Stimulated activated CD8-positive, alpha-beta memory T cell treated with anti-CD3 and anti-CD28 coated beads, Interleukin-4, amount 100 ng/mL, for 1 hour (primary cell): ENCODE measurements around the gene ACTG1.

Source experiments
- DNase-seq, 2 donors: peaks; one replicate each; pipeline ENCODE4 v3.0.0-alpha.2; 2020; ENCODE audit warnings: low read depth in 2 of 2, low spot score in 1 of 2

The ACTG1 gene

DNA sequence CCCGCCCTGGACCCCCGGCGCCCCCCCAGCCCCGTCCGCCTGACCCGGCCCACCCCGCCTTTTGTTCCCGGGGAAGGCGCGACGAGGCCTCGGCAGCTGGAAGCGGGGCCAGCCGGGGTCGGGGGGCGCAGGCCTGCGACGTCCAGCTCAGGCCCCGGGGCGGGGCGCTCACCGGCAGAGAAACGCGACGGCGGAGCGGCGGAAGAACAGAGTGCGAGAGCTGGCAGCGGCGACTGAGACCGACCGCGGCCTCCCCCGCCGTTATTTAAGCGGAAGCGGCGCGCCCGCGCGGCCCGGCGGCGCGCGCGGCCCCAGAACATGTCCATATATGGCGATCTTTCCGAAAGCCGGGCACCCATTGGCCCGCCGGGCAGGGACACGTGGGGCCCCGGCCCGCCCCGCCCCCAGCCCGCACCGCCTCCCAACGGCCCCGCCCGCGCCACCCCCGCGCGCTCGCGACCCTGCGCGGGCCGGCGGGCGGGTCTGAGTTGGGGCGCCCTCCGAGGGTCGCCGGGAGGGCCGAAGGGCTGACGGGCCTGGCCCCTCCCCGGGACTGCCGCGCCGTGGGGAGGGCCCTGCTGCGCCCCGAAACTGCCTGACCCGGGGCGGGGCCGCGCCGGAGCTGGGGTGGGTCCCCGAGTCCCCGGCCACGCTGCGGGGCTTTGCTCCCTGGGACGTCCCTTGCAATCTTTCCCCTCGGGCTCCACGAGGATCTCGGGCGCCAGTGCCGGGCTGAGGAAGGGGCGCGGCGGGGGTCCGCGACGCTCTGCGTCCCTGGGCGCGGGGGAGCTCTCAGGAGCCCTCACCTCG is at the start of gene ACTG1:
TSS of gene ACTG1 (minus strand) at position 238 of the 810 bp plus-strand sequence. CDS start 445 bp downstream, outside the sequence.
- DNase-seq: peak; percentile 81 to 88

DNA sequence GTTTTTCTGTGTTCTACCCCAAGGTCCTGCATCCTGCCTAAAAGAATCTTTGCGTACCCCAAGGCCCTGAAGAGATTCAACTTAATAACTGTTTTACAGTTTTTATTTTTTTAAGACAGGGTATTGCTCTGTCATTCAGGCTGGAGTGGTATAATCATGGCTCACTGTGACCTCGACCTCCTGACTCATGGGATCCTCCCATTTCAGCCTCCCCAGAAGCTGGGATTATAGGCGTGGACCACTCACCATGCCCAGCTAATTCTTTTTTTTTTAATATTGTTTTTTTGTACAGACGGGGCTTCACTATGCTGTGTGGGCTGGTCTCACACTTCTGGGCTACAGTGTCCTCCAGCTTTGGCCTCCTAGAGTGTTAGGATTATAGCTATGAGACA is 48.9 kb upstream of the ACTG1 start:
- DNase-seq: no peak

DNA sequence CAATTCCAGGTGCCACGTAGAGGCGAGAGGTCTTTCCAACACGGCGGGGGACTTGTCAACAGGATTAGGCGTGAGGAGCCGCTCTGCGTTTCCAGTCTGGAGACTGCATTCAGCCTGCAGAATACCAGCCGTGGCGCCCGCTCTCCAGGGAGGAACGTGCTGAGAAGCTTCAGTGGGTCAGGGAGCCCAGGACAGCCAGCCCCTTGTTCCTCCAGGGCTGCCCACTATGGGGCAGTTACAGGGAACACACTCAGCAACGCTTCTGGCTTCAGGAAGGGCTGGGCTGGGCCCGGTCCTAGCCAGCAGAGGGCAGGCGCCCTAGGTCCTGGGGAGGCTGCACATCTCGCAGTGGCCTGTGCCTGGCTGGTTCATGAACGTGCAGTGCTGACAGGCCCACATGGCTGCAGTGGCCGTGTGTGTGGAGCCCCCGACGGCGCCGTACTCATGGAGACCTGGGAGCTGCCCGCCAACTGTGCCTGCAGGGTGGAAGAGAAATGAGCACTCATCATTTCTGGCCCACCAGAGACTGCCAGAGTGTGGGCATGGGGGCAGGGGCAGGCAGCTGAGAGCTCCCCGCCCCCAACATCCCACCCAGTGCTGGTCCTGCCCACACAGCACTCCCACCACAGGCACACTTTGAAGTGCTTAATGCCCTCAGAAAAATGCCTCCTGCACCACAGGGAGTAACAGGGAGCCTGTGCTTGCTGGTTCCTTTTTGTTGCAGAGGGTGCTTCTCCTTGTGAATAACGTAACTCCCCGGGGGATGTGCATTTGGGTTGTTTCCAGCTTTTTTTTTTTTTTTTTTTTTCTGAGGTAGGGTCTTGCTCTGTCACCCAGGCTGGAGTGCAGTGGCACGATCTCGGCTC is 46.6 kb upstream of the ACTG1 start:
- DNase-seq: no peak

DNA sequence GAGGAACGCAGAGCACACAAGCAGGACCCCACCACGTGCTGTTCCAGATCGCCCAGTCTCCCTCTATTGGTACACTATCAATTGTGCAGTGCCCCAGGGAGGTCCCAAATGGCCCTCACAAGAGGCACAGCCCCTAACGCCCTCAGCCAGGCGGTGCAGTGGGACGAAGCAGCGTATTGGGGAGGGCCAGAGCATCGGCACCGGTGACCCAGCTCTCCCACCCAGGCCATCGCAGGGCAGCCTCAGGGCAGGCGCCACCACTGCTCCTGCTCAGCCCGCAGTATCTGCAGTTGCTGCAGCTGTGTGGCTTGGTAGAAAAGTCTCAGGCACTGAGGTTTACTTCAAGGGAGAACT is 45.5 kb upstream of the ACTG1 start:
- DNase-seq: no peak

DNA sequence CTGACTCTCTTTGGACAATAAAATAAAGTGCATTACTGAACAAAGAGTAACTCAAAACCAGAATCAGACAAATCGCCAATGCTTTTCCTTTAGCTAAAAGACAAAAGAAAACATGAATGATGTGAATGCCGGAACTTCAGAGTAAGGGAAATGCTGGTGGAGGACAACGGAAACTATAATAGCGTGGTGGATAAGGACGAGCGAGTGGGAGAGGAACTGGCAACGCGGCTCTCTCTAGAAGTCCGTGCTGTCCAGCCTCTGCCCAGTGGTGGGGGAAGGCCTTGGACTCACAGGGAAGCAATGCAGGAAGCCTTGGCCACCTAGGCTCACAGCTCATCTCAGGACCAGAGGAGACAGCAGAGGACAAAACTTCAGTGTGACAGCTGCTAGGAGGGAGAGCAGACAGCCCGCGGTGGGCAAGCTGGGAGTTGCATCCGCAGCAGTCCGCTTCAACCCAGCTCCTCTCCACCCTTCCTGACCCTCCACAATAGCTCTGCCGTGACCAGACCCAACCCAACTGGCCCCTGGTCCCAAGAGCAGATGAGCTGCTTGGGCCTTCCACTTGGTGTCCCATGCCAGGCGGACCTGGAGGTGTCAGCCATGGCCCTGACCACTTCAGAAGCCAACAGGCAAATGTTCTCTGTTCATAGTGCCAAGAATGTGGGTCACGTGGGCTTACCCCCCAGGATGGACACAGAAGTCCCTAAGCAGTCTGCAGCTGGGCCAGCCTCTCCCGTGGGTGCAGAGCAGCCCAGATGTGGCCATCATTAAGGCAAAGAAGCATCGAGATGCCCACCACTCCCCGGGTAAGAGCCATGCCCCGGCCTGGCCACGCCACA is 44.9 kb upstream of the ACTG1 start:
- no peak for DNase-seq

DNA sequence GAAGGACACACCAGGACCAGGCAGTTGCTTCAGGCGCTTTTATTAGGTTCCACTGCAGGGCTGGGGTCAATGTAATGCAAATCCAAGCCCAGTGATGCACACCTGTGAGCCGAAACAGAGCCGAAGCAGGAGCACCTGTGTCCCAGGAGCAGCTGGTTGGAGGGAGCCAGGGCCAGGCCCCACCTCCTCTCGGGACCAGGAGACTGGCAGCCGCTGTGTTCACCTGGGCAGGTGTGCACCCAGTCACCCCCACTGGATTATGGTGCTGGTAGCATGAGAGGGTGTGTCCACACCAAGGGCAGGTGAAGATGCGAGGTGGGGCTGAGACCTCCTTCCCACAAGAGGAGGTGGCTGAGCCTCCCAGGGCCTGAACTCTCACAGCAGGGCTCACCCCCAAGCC is 44.3 kb upstream of the ACTG1 start:
- no peak for DNase-seq

DNA sequence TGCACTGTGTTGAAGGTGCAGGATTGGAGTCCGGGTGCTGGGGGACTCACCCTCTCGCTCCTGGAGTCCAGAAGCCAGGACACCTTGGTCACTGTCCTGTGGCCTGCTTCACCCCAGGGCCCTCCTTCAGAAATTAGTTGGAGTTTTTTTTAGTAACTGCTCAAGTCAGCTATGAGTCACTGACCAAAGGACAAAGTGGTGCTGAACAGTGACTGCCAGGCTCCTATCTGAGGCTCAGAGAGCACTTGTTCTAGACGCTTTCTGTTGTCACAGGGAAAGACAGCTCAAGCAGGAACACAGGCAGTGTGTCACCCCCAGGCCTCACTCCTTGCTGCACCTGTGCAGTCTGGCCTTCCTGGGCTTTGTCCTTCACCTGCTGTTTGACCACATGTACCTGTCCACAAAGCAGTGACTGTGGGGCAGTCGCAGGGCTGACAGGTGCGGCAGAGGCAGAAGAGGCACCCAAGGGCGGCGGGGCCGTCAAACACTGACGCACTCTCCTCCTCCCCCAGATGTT is 43.6 kb upstream of the ACTG1 start:
- no peak for DNase-seq

DNA sequence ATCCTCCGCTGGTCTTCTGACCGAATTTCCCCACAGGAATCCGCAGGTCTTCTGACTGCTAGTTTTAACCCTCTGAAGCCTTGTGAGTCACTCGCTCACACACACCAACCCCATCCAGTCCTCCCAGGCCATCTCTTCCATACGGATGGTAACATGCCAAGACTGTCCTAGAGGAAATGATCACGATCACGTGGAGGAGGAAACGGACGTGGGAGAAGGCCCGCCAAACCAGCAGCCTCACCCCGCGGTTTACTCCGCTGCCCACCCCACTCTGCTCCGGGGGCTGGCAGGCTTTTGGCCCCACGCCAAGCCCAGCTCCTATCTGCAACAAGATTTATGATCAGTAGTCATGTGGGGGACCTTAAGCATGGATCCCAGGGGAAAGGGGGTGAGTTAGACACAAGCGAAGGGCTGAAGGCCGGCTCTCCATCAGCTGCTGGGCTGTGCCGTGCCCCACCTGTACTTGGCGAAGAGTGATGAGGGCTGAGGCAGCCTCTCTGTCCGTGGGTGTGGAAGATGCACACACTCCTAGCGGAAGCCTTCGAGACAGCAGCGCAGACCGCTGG is 41.1 kb upstream of the ACTG1 start:
- no peak for DNase-seq

DNA sequence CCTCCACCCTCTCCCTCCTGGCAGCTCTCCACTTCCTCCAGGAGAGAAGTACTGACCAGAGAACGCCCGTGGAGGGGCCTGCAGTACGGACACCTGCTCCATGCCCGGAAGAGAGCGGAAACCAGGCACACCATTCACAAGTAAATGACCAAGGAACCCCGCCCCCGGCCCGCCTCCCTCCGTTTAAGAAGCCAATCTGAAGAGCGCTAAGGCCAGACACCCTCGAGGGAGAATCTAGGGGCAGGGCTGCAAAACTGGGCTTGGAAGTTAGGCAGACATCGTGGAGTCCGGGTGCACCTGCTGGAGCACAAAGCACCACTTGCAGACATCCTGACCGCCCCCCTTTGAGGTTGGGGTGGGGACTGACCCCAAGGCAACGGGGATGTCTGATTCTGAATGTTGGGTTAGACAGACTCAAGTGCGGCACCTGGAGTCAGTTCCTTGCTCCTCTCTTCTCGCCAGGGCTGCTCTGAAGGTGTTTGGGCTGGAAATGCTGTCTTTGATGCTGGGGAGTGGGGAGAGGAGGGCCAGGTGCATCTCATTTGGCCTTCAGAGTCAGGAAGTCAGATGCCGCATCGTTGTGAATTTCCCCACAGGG is 40.5 kb upstream of the ACTG1 start:
- DNase-seq: peak; percentile 44 to 45

DNA sequence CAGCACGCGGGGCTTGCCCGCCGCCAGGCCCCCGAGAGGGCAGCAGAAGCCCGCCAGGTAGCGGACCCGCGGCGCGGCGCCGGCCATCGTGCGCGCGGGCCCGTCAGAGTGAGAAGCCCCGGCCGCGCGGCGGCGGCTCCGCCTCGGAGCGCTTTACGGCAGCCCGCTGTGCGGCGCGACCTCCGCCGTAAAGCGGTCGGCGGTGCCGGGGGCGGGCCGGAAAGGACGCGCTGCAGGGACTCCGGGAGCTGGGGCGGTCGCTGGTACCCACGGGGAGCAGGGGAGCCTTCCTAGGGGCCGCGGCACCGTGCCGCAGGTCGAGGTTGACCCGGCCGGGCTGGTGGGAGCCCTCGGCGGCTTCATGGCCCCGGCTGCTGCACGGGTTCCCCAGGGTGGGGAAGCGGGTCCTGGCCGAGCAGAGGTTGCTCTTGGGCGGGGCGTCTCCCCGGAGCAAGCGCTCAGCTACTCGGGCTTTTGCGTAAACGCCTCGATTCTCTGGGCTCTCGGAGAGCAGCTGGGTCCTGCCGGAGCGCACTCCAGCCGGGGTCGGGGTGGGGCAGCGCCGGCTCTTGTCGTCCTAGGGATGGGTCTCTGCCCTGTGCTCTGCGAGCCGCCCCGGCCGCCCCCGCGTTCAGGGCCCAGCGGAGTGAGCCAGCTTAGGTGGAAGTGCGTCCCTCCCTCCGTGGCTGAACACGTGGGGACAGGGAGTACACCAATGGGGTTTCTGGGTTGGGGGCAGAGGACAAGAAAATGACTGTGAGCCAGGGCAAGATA is 39.8 kb upstream of the ACTG1 start, which contains the start of gene FAAP100:
TSS of gene FAAP100 (minus strand) at position 110 of the 774 bp plus-strand sequence. CDS start at position 87, 23 bp downstream.
- DNase-seq: peak; percentile 57 to 64

DNA sequence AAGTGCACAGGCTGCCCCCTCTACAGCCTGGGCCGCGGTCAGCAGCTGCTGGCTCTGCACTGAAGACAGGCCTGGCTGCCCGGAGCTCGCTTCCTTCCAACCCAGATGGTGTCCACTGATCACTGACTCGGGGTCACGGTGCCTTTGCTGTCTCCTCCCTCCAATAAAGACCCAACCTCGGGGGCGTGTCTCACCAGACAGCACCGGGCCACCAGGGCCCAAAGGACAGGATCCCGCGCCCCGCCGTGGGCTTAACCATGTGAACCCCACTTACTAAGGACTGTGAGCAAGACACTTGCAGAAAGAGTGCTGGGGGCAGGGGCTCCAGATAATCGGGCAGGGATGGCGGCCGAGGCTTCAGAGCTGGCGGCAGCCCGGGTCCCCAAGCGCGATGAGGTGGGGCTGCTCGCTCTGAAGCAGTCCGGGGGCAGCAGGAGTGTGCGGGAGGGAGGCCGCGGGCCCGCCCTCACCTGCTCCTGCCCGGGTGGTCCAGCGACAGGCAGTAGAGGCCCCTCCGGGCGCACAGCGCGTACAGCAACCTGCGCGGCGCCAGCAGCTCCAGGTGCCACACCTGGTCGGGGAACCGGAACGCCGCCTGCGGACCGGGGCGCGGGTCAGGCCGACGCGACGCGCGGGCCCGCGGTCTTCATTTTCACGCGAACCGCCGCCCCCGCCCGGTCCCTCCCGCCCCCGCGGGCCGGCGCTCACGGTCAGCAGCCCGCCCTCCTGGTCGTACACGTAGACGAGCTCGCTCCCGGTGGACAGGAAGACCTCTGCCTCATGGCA is 39.1 kb upstream of the ACTG1 start:
- DNase-seq: no peak

DNA sequence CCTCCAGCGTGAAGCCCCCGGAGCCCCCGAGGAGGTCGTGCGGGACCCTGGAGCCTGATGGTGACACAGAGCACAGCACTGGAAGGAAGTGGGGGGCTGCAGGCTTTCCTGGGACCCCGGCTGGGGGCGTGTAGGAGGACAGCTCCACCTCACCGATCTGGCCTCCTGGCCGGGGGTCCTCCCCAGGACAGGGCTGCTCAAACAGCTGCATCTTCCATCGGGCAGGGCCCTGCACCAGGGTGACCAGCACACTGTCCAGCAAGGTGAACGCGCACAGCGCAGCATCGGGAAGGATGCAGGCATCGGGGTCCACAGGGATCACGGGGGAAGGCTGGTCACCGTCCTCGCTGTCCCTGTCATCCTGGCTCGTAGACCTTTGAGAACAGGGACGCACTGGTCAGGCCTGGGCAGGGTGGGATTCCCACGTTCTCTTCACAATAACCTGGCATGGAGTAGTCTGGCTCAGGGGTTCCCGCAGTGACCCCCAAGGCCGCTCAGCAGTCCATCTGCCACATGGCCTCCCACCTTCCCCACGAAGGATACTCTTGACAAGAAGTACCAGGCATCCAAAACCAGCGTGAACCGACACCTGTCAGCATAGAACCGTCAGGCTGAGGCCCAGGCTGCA is 38.3 kb upstream of the ACTG1 start:
- DNase-seq: no peak

DNA sequence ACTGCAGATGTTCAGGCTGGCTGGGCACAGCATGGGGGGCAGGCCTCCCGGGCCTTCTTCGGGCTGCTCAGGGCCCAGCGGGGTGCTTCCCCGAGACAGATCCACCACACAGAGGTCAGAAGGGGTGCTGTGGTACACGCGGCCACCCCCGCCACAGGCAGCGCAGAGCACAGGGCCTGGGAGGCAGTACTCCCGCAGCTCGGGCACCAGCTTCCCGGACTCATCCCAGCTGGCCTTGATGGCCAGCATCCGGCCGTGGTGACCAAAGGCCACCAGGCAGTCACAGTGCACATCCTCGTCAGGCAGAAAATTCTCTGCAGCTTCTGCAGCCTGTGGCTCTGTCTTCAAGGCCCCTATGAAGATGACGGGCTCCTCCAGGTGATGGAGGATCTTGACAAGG is 37.7 kb upstream of the ACTG1 start:
- no peak for DNase-seq

DNA sequence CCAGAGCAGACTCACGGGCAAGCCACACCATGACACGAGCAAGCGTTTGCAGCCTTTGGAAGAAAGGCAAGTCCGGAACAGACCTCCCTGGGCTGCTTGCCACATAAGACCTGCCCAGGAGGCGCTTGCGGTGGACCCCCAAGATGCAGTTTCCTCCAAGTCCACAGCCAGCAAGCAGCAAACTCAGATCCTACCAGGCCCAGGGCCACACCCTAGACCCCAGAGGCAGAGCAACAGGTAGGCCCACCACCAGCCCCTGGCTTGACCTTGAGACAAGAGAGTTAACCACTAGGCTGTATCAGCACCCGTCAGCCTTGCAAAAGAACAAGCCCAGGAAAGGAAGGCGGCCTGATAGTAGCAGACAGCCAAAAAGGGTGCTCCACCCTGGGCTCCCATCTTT is 37.2 kb upstream of the ACTG1 start:
- DNase-seq: no peak

DNA sequence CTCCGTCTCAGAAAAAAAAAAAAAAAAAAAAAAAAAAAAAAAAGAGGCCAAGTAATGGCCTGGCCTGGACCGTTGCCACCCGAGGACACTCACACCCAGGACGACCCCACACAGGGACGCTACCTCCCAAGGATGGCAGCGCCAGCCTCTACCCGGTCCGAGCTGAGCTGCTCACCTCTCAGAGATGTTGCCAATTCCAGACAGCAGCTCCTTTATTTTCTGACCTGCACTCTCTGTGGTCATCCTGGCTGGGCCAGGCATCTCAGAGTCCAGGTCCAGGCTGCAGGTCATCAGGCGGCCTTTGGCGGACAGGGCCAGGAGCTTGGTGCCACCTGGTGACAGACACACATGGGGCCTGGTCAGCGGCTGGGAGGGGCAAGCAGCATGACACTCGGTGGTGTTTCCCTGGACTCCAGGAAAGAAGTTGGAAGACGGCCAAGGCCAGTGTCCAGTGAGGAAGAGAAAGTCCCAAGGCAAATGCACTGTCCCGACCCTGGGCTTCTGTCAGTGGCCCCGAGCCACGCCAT is 36.5 kb upstream of the ACTG1 start:
- DNase-seq: no peak

DNA sequence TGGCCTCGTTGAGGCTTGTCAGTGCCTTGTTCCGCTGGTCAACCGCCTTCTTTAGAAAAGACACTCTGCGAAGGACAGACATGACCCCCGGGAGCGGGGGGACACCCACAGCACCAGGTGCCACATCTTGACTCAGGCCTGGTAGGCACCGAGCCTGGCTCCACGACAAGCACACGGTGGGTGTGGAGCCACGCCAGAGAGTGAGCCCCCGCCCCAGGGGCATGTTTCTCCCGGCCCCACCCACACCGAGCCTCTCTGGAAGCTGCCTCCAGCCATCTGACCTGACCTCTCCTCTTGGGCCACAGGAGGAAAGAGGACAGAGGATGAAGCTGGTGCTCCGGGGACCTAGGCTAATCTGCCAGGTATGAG is 35.0 kb upstream of the ACTG1 start:
- DNase-seq: no peak

DNA sequence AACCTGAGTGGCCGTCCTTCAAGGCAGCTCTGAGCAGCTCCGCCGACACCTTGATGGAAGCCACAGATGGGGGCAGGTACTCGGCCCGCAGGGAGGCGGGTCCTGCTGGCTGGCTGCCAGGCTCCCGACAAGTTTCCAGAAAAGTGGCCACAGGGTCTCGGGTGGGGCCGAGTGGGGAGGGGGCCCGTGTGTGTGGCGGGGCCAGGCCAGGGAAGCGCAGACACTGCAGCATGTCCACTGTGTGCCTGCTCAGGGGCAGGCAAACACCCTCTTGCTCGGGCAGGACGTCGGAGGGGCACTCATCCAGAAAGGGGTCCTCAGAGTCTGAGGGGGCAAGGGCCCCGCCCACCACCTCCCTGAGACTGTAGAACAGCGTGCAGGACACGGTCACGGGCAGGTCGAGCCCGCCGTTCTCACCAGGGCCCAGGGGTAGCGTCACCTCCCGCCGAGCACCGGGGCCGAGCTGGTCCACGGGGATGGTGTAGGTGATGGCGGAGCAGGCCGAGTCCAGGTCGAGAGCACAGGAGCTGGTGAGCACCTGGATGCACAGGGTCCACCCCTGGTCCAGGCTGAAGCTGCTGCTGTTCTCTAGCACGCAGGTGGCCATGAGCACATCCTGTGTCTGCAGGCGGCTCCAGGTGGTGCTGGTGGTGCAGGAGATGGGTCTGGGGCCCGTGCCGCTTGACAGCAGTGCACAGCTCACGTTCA is 34.5 kb upstream of the ACTG1 start:
- DNase-seq: no peak
